Neuronal stem cell (in vitro differentiated cells): Measurements from ENCODE around the gene GRPEL2.
A peak's percentile ranks its signal among the peaks of the same experiment; 100 is the strongest.

Source experiments
- DNase-seq: peaks from one replicate; pipeline ENCODE4 v3.0.0-alpha.2; 2013; ENCODE audit warnings: low spot score
- H2AFZ ChIP-seq: one replicate; pipeline ENCODE4 v1.6.1; 2013; ENCODE audit warnings: mild to moderate bottlenecking, low read length, inconsistent platforms
- H2AK5ac ChIP-seq: 2 replicates; pipeline ENCODE4 v1.6.1; 2013; ENCODE audit warnings: low read depth, mild to moderate bottlenecking, inconsistent platforms, low read length, moderate library complexity, mixed read lengths
- H2BK120ac ChIP-seq: 2 replicates; pipeline ENCODE4 v1.6.1; 2013; ENCODE audit warnings: low read depth, mild to moderate bottlenecking, inconsistent platforms, low read length, moderate library complexity, mixed read lengths
- H2BK12ac ChIP-seq: one replicate; pipeline ENCODE4 v1.6.1; 2013; ENCODE audit warnings: low read length, inconsistent platforms
- H2BK15ac ChIP-seq: 2 replicates; pipeline ENCODE4 v1.6.1; 2013; ENCODE audit warnings: mild to moderate bottlenecking, low read length, inconsistent platforms, mixed read lengths
- H2BK5ac ChIP-seq: one replicate; pipeline ENCODE4 v1.6.1; 2013; ENCODE audit warnings: inconsistent platforms, mild to moderate bottlenecking, low read length, moderate library complexity
- H3K14ac ChIP-seq: one replicate; pipeline ENCODE4 v1.6.1; 2013; ENCODE audit warnings: low read length, inconsistent platforms
- H3K18ac ChIP-seq: 2 replicates; pipeline ENCODE4 v1.6.1; 2013; ENCODE audit warnings: low read length, inconsistent platforms
- H3K23ac ChIP-seq: 2 replicates; pipeline ENCODE4 v1.6.1; 2013; ENCODE audit warnings: low read depth, mild to moderate bottlenecking, mixed read lengths, low read length, inconsistent platforms; ENCODE audit not compliant: poor library complexity
- H3K27ac ChIP-seq: replicated peaks from 3 replicates; pipeline ENCODE4 v1.5.1; 2013; ENCODE audit warnings: low read length, inconsistent platforms
- H3K27me3 ChIP-seq, 3 experiments: 2 replicates each; pipeline ENCODE4 v1.6.1; 2013; ENCODE audit warnings: low read length in 3 of 3, mild to moderate bottlenecking in 2 of 3, inconsistent platforms in 1 of 3, low read depth in 1 of 3, mixed read lengths in 1 of 3, moderate library complexity in 1 of 3; ENCODE audit not compliant: control insufficient read depth in 3 of 3, insufficient read depth in 3 of 3
- H3K36me3 ChIP-seq, 2 donors: replicated peaks in 1 of 2; 2 replicates each; pipeline ENCODE4 v1.6.1; 2013; ENCODE audit warnings: low read length in 2 of 2; ENCODE audit not compliant: control insufficient read depth in 2 of 2, insufficient read depth in 2 of 2
- H3K4ac ChIP-seq: 2 replicates; pipeline ENCODE4 v1.6.1; 2013; ENCODE audit warnings: inconsistent platforms, mild to moderate bottlenecking, low read length, moderate library complexity
- H3K4me1 ChIP-seq, 2 donors: 1 replicate in 1 of 2; 2 replicates in 1 of 2; pipeline ENCODE4 v1.6.1; 2013; ENCODE audit warnings: low read length in 2 of 2, low read depth in 1 of 2; ENCODE audit not compliant: control insufficient read depth in 2 of 2, insufficient read depth in 1 of 2
- H3K4me2 ChIP-seq: one replicate; pipeline ENCODE4 v1.6.1; 2013; ENCODE audit warnings: mild to moderate bottlenecking, low read length, inconsistent platforms; ENCODE audit not compliant: insufficient read depth, poor library complexity, severe bottlenecking
- H3K4me3 ChIP-seq, 2 donors: 2 replicates each; pipeline ENCODE4 v1.5.1; 2013; ENCODE audit warnings: low read length in 2 of 2, mild to moderate bottlenecking in 2 of 2, inconsistent platforms in 1 of 2, moderate library complexity in 1 of 2
- H3K79me1 ChIP-seq: one replicate; pipeline ENCODE4 v1.6.1; 2013; ENCODE audit warnings: low read depth, mild to moderate bottlenecking, inconsistent platforms, low read length, moderate library complexity
- H3K9ac ChIP-seq: one replicate; pipeline ENCODE4 v1.6.1; 2013; ENCODE audit warnings: mild to moderate bottlenecking, low read depth, low read length, inconsistent platforms; ENCODE audit not compliant: poor library complexity
- H3K9me3 ChIP-seq, 2 donors: replicated peaks in 1 of 2; 2 replicates each; pipeline versions ENCODE3 to v1.6.1; 2013; ENCODE audit warnings: low read length in 2 of 2, mild to moderate bottlenecking in 2 of 2, inconsistent platforms in 1 of 2, low read depth in 1 of 2, mixed read lengths in 1 of 2, moderate library complexity in 1 of 2; ENCODE audit not compliant: control insufficient read depth in 2 of 2, insufficient read depth in 1 of 2
- H4K8ac ChIP-seq: one replicate; pipeline ENCODE4 v1.6.1; 2013; ENCODE audit warnings: low read depth, mild to moderate bottlenecking, inconsistent platforms, low read length, moderate library complexity
- H4K91ac ChIP-seq: one replicate; pipeline ENCODE4 v1.6.1; 2013; ENCODE audit warnings: low read length, low read depth, mild to moderate bottlenecking, inconsistent platforms; ENCODE audit not compliant: poor library complexity
- WGBS, 2 donors: extraction: QIAGEN DNeasy Blood & Tissue Kit; methylation state at CpG; one replicate each; pipeline ENCODE4 v1.1.7; 2013; ENCODE audit warnings: missing lambda C conversion rate in 2 of 2, mixed read lengths in 1 of 2; ENCODE audit not compliant: insufficient read length in 2 of 2, insufficient replicate concordance in 1 of 2; ENCODE audit errors: extremely low coverage in 2 of 2; 5-methylcytosine and 5-hydroxymethylcytosine counted together

The GRPEL2 gene

DNA sequence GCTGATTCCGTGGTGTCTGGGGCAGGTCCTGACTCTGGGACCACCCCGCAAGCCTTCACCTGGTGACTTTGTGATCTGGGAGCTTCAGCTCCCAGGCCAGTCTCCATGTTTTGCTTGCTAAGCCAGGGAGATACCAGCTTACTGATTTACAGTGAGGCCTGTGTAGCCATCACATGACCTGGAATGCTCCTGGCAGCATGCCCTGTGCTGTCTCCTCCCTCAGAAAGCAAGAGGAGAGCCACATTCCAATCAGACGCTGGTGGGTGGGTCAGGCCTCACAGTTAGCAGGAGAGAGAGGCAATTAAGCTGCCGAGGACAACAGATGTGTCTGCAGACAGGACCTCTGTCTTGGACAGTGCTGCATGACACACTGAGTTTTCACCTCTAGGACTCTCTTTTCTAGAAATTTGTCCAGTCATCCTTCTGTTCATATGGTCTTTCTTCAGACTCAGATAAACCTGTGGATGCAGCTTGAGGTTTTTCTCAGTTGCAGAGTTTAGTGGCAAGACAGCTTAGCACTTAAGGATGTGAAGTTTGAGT is 24.4 kb upstream of the GRPEL2 start:
- Histone ChIP-seq H3K18ac (peak overlapping the region; percentile 41), H3K4ac (no peak overlapping the region), H2BK15ac (no peak overlapping the region), H3K23ac (no peak overlapping the region), H3K27ac (no peak overlapping the region), H2AK5ac (no peak overlapping the region), H3K4me1 (peaks cover 0 to 7% of the 10 kb centered on the region in 2 donors), H2BK120ac (no peak overlapping the region), H3K4me2 (no peak overlapping the region), H3K9me3 (no peaks in the 10 kb centered on the region), H2AFZ (peak overlapping the region; percentile 80), H4K91ac (no peak overlapping the region), H2BK12ac (no peak overlapping the region), H3K9ac (no peak overlapping the region), H3K36me3 (no peaks in the 10 kb centered on the region), H4K8ac (no peak overlapping the region), H3K4me3 (no peak overlapping the region), H3K14ac (no peak overlapping the region), H2BK5ac (no peak overlapping the region), H3K79me1 (no peaks in the 10 kb centered on the region), H3K27me3 (no peaks in the 10 kb centered on the region)
- DNase-seq, result peak; percentile 18
- no CpG with 5 or more reads among the region's 4 CpGs for WGBS, 2 donors

DNA sequence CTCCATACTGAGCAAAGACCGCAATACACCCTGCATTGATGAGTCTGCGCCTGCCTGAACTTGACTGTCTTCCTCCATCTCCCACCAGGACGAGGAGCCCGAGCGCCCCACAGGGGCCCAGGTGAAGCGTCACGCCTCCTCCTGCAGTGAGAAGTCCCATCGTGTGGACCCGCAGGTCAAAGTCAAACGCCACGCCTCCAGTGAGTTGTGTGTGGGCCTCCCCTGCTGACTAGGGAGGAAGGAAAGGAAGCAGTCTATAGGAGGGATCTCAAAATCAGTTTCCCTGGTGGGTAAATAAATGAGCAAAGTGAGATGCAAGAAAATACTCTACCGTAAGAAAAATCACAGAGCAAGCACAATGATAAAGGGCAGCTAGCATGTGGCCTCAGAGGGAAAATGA is 22.8 kb upstream of the GRPEL2 start:
- Histone ChIP-seq H3K18ac (no peak overlapping the region), H3K36me3 (no peaks in the 10 kb centered on the region), H2BK120ac (no peak overlapping the region), H3K4ac (no peak overlapping the region), H2AK5ac (peak overlapping the region; percentile 51), H2BK12ac (no peak overlapping the region), H3K27ac (no peak overlapping the region), H3K9ac (peak overlapping the region; percentile 25), H3K79me1 (no peaks in the 10 kb centered on the region), H2AFZ (no peak overlapping the region), H3K23ac (no peak overlapping the region), H4K8ac (no peak overlapping the region), H2BK5ac (no peak overlapping the region), H4K91ac (no peak overlapping the region), H3K4me1 (peaks cover 0 to 7% of the 10 kb centered on the region in 2 donors), H3K27me3 (no peaks in the 10 kb centered on the region), H3K4me3 (no peak overlapping the region), H3K4me2 (no peak overlapping the region), H3K9me3 (no peaks in the 10 kb centered on the region), H2BK15ac (peak overlapping the region; percentile 38), H3K14ac (peak overlapping the region; percentile 47)
- WGBS, 2 donors, result no CpG with 5 or more reads among the region's 12 CpGs
- no peak for DNase-seq

DNA sequence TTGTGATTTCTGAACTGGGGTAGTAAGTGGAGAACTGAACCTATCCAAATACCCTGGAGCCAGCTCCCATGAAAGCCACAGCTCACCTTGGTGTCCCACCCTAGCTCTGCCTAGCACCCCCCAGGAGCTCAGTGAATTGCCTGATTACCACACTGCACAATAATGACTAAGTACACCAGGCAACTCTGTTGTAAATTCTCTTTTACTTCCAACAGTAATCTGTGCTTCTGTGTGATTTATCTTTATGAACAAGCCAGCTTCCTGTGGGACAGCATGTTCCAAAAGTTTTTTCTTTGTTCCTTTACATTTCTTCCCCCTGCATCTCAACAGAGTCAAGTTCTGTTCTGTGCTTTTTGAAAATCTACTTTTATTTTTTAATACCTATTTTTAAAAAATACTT is 22.1 kb upstream of the GRPEL2 start:
- Histone ChIP-seq H3K4me3 (no peak overlapping the region), H3K4ac (no peak overlapping the region), H2AFZ (no peak overlapping the region), H3K4me2 (no peak overlapping the region), H3K18ac (no peak overlapping the region), H2BK15ac (no peak overlapping the region), H4K91ac (no peak overlapping the region), H3K36me3 (no peaks in the 10 kb centered on the region), H3K4me1 (peaks cover 0 to 7% of the 10 kb centered on the region in 2 donors), H3K27ac (no peak overlapping the region), H3K79me1 (no peaks in the 10 kb centered on the region), H3K9me3 (no peaks in the 10 kb centered on the region), H3K23ac (no peak overlapping the region), H4K8ac (no peak overlapping the region), H3K14ac (no peak overlapping the region), H3K9ac (no peak overlapping the region), H2BK120ac (no peak overlapping the region), H3K27me3 (no peaks in the 10 kb centered on the region), H2BK12ac (no peak overlapping the region), H2BK5ac (no peak overlapping the region), H2AK5ac (no peak overlapping the region)
- no peak for DNase-seq

DNA sequence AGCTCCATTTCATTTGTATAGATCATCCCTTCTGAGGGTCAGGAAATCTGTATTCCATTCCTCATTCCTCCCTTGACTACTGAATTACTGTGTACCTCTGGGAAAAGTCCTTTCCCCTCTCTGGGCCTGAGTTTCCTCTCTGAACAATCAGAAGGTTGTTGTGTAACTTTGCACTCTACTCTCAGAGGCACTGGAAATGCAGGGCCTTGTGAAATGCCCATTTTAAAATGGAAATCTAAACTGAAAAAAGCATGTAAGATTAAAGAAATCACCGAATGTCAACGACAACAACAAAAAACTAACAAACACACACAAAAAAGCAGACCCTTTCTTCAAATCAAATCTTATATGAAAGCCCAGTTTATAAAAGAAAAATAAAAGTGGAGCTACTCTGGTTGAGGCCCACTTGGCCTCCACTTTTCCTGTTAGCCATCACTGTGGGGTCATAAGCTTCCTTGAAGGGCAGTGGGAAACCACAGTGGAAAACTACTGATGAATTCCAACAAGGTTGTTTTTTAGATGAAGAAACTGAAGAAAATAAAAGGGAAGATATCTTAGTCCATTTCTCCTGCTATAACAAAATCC is 21.6 kb upstream of the GRPEL2 start:
- Histone ChIP-seq H2AFZ (no peak overlapping the region), H3K9me3 (no peaks in the 10 kb centered on the region), H3K4me2 (no peak overlapping the region), H2BK120ac (no peak overlapping the region), H2BK5ac (no peak overlapping the region), H3K18ac (no peak overlapping the region), H3K27ac (no peak overlapping the region), H3K9ac (no peak overlapping the region), H3K27me3 (no peaks in the 10 kb centered on the region), H3K36me3 (no peaks in the 10 kb centered on the region), H2BK12ac (no peak overlapping the region), H2BK15ac (no peak overlapping the region), H4K8ac (no peak overlapping the region), H3K4ac (no peak overlapping the region), H3K14ac (no peak overlapping the region), H4K91ac (no peak overlapping the region), H3K79me1 (no peaks in the 10 kb centered on the region), H3K4me1 (peaks cover 0 to 7% of the 10 kb centered on the region in 2 donors), H2AK5ac (no peak overlapping the region), H3K23ac (no peak overlapping the region), H3K4me3 (no peak overlapping the region)
- no peak for DNase-seq
- WGBS, 2 donors, result no CpG with 5 or more reads among the region's 2 CpGs
